Stimulated activated CD8-positive, alpha-beta memory T cell treated with anti-CD3 and anti-CD28 coated beads, Interleukin-4, amount 100 ng/mL, for 4 hours (primary cell): ENCODE measurements around the gene ZNF865.

Experiments used
- DNase-seq, 2 donors: peaks; one replicate each; pipeline ENCODE4 v3.0.0-alpha.2; 2020; ENCODE audit warnings: low read depth in 2 of 2, low spot score in 1 of 2

Gene ZNF865

DNA sequence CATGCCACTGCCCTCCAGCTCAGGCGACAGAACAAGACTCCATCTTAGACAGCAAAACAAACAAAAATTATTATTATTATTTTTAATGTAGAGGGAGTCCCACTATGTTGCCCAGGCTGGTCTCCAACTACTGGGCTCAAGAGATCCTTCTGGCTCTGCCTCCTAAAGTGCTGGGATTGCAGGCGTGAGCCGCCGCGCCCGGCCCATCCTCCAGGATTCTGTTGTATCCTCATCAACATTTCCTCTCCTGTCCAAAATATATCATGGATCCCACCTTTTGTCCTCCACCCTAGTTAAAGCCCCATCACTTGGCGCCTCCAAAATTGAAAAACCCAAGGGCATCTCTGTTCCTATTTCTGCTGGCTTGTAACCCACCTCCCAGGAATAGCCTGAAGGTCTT lies 17.7 kb downstream of the ZNF865 start:
- no peak for DNase-seq

- DNase-seq, result no peak
Measured at GRCh38 chr19:55623561-55623960, 18.1 kb downstream of the ZNF865 start.

DNA sequence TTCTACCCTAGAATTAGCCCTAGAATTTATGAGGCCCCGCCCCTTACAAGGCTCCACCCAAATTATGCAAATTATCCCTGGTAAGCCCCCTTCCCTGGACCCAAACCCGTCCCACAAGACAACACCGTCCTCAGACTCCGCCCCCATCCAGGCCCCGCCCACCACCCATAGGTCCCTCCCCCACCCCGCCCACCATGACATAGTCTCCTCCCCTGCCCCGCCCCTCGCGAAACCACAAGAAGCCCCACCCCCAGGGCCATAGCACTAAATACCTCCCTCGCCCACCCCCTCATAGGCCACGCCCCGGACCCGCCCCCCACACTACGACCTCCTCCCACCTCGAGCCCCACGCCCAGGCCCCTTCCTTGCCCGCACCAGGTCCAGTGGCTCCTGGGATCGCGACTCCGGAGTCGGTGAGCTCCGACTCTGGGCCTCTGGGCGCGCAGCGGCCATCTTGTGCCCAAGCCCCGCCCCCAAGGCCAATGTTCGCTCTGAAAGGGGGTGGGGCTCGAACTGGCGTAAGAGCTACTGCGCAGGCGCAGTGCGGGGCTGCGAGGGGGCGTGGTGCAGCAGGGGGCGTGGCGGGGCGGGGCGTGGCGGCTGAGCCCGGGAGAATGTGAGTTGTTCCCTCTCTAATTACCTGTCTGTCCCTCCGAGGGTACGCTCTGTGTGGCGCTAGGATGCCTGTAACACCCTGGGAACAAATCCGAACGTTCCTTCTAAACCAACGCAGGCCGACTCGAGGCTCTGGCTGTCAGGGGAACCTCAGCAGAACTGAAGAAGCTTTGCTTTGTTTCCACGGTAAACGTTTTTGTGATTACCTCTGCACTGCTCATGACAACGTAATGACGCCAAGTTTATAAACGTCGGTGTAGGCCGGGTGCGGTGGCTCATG lies 18.9 kb downstream of the ZNF865 start, which contains the start of gene ZNF784:
TSS of gene ZNF784 (minus strand) at position 458 of the 895 bp plus-strand sequence. CDS start at position 453, 5 bp downstream.
- peak; percentile 83 to 85 for DNase-seq

DNA sequence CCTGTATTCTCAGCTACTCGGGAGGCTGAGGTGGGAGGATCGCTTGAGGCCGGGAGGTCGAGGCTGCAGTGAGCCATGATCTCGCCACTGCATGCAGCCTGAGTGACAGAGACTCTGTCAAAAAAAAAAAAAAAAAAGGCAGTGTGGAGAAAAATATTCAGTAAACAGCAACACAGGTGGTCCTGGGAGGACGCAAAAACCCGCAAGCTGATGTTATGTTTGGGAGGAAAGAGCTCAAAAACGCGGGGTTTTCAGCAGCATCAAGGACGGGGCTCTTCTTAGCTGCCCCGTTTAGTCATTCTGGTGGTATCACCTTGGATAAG lies 19.5 kb downstream of the ZNF865 start:
- DNase-seq, result no peak

GRCh38 chr19:55626350-55626749 lies 20.9 kb downstream of the ZNF865 start:
- DNase-seq, result no peak

GRCh38 chr19:55632463-55632834 lies 27.0 kb downstream of the ZNF865 start:
- DNase-seq, result peak in 1 of 2 donors; percentile 92

DNA sequence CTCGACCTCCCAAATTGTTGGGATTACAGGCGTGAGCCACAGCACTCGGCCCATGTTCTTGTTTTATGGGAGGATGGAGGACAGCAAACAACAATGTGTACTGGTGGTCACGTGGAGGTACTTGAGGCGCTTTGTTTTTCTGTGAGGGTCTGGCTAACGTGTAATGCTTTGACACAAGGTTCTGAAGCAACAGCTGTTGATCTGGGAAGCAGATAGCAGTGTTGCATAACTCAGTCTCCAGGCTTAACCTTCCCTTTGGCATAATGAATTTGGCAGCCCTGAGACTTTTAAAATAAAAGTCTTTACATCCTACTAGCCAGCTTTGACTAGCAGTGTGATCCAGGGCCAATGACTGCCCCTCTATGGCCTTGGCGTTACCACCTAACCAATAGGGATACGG lies 28.4 kb downstream of the ZNF865 start:
- DNase-seq, result no peak

DNA sequence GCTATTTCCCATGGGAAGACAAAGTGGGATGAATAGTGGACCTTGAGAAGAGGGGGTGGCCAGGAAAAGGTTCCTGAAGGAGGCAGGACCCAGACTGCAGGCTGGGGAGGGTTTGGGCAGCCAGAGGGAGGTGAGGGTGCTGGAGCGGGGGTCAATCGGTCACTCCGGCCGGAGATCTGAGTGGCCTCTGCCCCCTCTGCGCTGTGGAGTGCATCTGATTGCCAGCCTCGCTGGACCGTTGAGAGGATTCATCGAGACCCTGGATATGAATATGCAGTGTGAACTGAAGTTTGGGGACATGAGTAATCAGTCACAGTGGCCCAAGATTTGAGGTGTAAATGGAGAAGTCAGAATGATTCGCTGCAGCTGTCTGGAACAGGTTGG lies 29.9 kb downstream of the ZNF865 start:
- no peak for DNase-seq

- DNase-seq, result no peak
Measured at GRCh38 chr19:55635856-55636440, 30.5 kb downstream of the ZNF865 start.

DNA sequence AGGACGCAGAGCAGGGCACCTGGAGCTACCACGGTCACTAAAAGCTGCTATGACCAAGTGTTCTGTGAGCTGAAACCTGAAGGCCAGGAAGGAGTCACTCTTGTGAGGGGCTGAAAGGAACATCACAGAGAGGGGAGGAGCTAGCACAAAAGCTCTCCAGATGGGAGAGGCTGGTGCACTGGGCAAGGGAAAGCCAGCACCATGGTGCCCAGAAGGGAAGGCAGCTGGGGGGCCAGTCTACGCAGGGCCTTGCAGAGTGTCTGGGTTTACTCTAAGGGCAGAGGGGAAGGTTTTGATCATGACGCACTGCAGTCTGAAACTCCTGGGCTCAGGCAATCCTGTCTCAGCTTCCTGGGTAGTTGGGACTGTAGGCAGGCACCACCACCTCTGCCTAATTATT lies 31.3 kb downstream of the ZNF865 start:
- no peak for DNase-seq

DNA sequence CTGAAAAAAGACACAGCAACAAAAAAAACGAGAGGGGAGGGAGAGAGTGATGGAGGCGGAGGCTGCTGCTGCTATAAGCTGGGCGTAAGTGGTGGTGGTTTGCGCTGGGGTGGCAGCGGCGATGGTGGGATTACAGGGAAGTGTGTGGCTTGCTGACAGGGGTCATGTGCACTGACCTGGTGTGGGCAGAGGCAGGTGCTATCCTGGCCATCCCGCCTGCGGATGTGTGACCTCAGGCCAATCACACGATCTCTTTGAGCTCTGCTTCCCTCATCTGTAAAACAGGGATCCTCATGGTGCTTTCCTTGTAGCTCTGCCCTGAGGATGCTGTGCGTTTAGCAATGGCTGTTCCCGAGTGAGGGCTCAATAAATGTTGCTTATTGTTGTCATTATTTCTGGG lies 32.1 kb downstream of the ZNF865 start:
- no peak for DNase-seq

DNA sequence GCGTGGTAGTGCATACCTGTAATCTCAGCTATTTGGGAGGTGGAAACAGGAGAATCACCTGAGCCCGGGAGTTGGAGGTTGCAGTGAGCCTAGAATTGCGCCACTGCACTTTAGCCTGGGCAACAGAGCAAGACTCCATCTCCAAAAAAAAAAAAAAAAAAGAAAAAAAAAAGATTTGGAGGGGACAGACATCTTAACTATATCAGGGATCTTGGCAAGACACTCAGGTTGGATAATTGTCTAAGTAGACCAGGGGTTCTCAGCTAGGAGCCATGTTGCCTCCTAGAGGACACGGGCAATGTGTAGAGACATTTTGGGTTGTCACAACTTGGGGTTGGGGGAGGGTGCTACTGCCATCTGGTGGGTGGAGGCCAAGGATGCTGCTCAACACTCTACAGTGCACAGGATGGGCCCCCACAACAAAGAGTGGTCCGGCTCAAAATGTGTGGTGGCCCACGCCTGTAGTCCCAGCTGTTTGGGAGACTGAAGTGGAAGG lies 33.5 kb downstream of the ZNF865 start:
- DNase-seq, result no peak

GRCh38 chr19:55640043-55640576 lies 34.7 kb downstream of the ZNF865 start:
- no peak for DNase-seq

DNA sequence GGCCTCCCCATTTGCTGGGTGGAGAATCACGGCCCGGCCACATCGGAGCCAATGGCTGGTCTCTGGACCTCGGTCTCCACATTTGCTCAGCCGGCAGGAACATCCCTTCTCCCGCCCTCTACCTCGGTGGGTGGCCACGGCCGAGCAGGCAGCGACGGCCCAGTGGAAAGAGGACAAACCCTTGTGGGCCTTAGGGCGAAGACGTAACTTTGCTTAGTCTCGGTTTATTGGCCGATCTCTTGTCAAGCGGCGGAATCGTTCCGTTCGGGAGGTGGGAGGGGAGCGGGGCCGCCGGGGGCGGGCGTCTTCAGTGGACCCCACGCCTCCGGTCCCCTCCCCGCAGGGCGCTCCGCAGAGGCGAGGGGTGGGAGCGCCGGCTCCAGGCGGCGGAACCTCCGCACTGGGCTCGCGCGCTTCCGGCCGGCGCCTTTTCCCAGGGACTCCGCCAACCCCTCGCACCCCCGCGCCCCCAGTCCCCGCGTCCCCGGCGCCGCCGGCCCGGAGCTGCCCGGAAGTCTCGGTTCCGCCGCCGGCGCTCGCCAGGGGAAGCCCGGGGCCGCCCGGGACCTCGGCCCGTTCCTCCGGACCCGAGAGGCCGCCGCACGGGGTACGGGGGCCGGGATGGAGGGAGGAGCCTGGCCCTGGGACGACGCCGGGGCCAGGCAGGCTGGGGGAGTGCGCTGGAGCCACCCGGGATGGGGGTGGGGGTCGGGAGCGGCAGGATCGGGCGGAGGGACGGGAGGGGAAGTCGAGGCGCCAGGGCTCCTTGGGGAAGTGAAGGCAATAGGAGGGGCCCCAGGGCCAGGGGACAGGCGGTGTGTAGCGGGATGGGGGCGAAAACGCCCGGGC lies 35.4 kb downstream of the ZNF865 start, which contains the start of gene ZNF580:
TSS of gene ZNF580 (plus strand) at position 426 of the 849 bp plus-strand sequence. CDS start 1,507 bp downstream, outside the sequence.
- DNase-seq, result no peak

- no peak for DNase-seq
Measured at GRCh38 chr19:55641426-55642152, 36.1 kb downstream of the ZNF865 start.

DNA sequence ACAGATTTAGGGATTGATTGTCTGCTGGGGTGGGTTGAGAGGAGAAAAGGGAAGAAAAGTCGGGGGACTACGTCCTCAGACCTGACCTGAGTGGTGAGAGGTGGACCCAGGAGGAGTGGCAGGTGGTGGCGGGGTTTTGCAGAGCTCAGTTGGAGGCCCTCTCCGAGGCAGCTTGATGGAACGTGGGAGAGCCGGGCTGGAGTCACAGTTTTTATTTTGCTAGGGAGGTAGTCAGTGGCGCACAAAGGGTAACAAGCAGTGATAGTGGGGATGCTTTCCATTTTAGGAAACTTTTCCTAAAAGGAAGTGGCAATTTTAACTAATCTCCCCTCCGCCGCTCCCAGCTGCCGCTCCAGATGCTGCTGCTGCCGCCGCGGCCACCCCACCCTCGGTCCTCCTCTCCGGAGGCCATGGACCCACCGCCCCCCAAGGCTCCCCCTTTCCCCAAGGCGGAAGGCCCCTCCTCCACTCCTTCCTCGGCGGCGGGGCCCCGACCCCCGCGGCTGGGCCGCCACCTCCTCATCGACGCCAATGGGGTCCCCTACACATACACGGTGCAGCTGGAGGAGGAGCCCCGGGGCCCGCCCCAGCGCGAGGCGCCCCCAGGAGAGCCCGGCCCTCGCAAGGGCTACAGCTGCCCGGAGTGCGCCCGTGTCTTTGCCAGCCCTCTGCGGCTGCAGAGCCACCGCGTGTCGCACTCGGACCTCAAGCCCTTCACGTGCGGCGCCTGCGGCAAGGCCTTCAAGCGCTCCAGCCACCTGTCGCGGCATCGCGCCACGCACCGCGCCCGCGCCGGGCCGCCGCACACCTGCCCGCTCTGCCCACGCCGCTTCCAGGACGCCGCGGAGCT lies 36.9 kb downstream of the ZNF865 start:
- no peak for DNase-seq

DNA sequence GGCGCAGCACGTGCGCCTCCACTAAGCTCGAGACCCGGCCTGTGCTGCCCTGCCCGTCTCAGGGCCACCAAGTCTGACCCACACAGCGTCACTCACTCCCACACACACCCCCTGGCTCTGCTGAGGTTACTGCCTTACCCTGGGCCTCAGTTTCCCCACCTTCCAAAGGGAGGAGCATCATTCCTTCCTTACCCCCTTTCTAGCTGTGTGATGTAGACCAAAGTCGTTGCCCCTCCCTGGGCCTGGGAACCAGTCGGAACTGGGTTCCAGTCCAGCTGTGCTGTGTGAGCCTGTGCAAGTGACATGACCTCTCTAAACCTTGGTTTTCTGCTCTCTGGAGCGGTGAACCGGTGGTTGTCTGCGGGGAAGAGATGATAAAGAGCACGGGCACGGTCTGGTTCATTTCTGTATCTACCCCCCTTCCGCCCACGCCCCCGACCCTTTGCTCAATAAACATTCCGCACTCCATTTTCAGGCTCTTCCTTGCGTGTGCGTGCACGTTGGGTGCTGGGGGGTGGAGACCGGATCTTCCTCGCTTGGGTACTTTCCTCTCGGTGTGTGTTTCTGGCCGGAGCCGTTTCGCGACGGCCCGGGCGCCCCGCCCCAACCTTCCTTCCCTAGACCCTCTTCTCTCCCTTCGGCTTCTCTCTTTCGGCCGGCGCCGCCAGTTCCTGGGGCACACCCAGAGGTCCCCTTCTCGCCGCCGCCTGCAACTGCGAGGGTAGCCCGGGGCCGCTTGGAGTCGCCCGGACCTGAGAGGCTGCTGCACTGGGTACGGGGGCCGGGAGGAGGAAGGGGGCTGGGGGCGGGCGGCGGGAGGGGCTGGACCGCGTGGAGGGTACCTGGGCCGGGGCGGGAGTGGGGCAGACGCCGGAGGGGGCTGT lies 37.8 kb downstream of the ZNF865 start, which contains the start of gene ZNF581:
TSS of gene ZNF581 (plus strand) at position 647 of the 884 bp plus-strand sequence. CDS start 923 bp downstream, outside the sequence.
- peak; percentile 61 to 67 for DNase-seq

- no peak for DNase-seq
Measured at GRCh38 chr19:55643887-55644176, 38.4 kb downstream of the ZNF865 start.
